Stimulated activated CD4-positive, alpha-beta T cell treated with anti-CD3 and anti-CD28 coated beads, Interleukin-1b, Interleukin-23, amount 100 ng/mL, for 1 hour (primary cell): ENCODE results near the gene BHLHE23.
"Not testable (repeated sequence)": the region's sequence is repeated elsewhere in the genome, so short reads cannot be mapped to it uniquely, and the experiment has no call there.

ENCODE experiments used
- DNase-seq, 2 donors: peaks; one replicate each; pipeline ENCODE4 v3.0.0-alpha.2; 2020; ENCODE audit warnings: low read depth in 2 of 2

The BHLHE23 gene

GRCh38 chr20:63043348-63044203 lies 36.8 kb upstream of the BHLHE23 start:
- DNase-seq: no peak

DNA sequence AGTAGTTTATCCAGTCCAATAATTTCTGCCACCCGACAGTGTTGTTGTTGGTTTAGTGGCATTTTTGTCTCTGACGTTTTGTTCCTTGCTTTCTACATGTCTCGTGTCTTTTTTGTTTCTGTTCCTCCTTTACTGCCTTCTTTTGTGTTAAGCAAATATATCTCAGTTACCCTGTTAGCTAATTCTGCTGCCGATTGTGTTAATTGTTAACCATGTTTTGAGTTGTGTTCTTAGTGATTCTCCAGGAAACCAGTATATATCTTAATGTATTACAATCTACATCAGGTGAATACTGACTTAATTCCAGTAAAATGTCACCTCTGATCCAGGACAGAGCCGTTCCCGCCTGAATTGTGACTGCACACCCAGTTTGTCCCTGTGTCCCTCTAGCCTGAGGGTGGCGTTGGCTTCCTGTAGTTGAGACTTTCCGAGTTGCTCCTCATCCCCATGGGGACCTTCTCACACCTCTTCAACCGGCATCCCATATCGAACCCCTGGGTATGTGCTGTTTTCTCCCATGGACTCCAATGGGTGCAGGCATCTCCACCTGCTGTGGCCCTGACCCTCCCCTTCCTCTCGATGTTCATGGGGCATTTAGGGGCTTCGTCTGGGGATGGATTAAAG lies 35.8 kb upstream of the BHLHE23 start:
- no peak for DNase-seq

DNA sequence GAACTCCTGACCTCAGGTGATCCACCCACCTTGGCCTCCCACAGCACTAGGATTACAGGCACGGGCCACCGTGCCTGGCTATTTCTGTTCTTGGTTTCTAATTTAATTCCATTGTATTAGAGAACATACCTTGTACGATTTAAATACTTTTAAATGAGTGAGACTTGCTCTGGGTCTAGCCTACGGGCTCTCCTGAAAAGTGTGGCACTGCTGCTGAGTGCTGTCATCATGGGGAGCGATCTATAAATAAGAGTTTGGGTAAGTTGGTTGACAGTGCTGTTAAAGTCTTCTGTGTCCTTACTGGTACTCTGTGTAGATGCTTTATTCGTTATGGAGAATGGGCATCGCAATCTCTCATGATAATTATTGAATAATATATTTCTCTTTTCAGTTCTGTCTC lies 35.0 kb upstream of the BHLHE23 start:
- no peak for DNase-seq

GRCh38 chr20:63037669-63038268 lies 31.0 kb upstream of the BHLHE23 start:
- DNase-seq: no peak

- DNase-seq: no peak
Measured at GRCh38 chr20:63036291-63036690, 29.5 kb upstream of the BHLHE23 start.

GRCh38 chr20:63035603-63036185 lies 28.9 kb upstream of the BHLHE23 start:
- DNase-seq: no peak

DNA sequence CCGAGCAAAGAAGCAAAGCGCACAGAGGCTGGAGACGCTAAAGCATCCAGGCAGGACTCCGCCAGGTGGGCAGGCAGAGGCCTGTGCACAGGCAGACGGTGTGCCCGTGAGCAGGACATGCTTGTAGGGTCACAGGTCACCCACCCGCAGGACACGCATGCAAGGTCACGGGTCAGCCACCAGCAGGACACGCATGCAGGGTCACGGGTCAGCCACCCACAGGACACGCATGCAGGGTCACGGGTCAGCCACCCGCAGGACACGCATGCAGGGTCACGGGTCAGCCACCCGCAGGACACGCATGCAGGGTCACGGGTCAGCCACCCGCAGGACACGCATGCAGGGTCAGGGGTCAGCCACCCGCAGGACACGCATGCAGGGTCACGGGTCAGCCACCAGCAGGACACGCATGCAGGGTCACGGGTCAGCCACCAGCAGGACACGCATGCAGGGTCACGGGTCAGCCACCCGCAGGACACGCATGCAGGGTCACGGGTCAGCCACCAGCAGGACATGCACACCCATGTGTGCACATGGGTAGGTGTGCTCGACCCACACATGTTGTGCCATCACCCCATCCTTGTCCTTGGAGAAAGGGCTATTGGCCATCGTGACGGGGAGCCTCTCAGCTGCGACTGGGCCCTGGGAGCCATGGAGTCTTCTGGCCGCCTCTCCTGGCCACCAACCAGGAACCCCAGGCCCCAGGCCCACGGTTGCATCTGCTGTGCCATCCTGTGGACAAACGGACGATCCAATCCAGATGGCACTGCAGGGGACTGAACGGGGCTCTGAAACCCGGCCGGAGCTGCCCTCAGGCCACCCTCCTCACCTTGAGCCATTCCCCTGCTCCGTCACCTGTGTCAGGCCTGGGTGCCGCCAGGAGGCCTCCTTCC lies 28.2 kb upstream of the BHLHE23 start:
- DNase-seq: not testable (repeated sequence)

DNA sequence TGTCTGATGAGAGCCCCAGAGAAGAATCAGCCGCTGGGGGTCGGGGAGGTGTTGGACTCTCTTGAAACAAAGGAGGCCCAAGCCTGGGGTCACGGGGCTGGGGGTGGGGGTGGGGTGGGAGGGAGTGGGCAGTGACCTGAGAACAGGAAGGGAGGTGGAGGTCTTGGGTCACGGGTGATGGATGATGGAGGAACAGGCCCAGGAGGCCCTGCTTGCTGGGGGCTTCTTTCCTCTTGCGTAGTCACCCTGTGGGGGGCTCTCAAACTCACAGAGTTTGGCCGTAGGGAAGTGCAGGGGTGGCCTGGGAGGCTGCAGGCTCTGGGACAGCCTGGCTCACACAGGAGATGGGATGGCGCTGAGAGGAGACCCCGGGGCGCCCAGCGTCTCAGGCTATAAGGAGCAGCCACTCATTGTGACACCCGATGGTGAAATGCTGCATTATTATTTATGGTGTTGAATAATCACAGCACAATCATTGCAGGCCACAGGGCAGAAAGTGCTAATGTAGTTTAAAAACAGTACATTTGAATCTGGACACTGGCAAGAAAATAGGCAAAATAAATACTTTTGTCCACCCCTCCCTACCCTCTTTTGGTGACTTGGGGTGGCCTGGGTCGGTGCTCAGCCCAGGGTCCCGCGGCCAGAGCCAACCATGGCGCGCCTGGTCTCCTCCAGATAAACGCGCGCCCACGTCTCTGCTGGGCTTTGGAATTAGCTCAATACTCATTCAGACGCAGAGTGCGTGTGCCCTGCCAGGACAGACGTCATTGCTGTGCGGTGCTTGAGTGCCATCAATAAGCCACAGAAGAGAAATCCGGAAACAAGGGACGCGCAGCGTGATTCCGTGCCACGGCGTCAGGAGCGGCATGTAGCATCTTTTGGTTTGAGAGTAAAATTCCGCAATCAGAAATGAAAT lies 27.3 kb upstream of the BHLHE23 start:
- DNase-seq: no peak

GRCh38 chr20:63032861-63033793 lies 26.4 kb upstream of the BHLHE23 start:
- DNase-seq: no peak

- no peak for DNase-seq
Measured at GRCh38 chr20:63032026-63032800, 25.4 kb upstream of the BHLHE23 start.

DNA sequence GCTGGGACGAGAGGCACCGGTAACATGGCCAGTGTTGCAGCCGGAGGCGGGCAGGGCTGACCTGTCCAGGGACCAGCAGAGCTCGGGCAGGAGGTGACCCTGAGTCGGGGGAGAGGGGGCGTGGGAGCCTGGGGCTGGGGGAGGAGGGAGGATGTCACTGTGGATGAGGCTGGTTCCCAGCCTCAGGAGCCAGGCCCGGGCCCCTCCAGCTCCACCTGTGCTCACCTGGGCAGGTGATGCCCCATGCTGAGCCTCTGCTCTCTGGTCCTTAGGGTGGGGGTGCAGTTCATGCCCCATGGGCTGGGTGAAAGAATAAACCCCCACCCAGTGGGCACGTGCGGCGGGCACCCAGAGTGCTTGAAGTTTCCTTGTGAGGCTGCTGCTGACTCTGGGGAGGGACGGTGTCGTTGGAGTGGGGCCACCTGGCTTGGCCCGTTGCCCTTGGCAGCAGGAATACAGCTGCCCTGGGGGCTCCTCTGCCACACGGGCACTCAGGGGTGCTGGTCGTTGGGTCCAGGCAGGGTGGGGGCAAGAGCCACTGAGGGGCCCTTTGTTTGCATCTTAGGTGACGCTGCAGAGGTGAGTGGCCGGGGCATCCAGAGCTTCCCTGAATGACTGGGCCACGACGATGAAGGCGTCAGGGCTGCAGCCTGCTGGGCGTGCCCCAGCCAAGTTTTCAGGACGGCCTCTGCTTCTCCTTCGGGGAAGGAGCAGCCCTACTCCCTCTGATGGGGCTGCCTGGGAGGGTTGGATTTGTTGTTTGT lies 24.7 kb upstream of the BHLHE23 start:
- DNase-seq: no peak

GRCh38 chr20:63029358-63030121 lies 22.8 kb upstream of the BHLHE23 start:
- no peak for DNase-seq

GRCh38 chr20:63028461-63028921 lies 21.7 kb upstream of the BHLHE23 start:
- DNase-seq: no peak

DNA sequence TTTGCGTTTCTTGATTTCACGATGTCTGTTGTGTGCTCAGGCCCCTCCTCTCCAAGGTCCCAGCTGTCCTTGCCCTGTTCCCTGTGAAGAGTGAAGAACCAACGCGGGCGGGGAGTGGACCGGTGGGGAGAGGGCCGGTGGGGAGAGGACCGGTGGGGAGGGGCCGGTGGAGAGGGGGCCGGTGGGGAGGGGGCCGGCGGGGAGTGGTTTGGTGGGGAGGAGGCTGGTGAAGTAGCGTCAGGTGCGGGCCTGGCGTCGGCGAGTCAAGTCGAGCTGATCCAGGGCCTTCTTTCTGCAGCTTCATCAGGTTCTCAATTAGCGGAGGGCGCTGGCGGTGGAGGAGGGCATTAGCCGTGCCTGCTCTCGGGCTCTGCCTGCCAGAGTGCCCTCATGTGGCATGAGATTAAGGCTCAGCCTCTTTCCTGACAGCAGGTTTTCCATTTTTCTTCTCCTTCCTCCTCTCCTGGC lies 21.2 kb upstream of the BHLHE23 start:
- DNase-seq: no peak

GRCh38 chr20:63027221-63027921 lies 20.6 kb upstream of the BHLHE23 start:
- no peak for DNase-seq

DNA sequence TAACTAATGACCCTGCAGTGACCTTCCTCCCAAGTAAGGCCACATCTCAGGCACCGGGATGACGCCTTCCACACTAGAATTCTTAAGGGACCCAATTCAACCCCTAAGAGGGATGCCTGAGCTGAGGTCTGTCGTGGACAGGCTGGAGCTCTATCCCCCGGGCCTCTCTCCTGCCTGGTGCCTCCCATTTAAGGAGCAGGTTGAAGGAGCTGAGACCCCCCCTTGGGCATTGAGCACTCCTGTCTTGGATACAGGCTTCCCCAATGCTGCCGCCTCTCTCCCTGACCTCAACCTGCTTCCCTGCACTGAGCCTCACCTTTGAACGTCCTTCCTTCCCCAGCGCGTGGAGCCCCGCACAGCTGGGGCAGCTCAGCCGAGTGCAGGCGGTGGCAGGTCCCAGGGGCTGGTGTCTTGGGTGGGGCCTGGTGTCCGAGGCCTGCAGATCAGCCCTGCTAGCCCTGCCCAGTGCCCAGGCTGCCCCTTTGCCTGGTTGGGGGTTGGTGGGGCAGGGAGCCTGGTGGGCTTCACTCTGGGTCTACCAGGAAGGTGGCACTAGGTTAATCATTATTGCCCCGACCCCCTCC lies 19.9 kb upstream of the BHLHE23 start:
- DNase-seq: no peak
